PC-3 (cell line): Measurements from ENCODE around the gene C8A. TPM values are rescaled to one million over a fixed set of nuclear protein-coding genes. Genes with fewer than 3 reads are reported as not detected.

Experiments
- ATAC-seq: fragments of 200-7000 bp; cut with Tn5 transposase; 2 replicates; pipeline ENCODE4 v1.9.1; 2020; ENCODE audit warnings: mild to moderate bottlenecking, moderate library complexity
- BruUV-seq: library from RNA; stranded (reverse); fragments of 400-500 nt; replicated peaks from 2 replicates; lab custom pipeline; 2021; lab: Mats Ljungman, UMichigan
- CTCF ChIA-PET: fragments of 300-600 bp; sonication (Branson Sonifier 250); formaldehyde crosslinking; loops from one replicate; lab custom pipeline; 2022; ENCODE audit warnings: antibody characterized with exemption; lab: Charles Lee
- POLR2A ChIA-PET: fragments of 300-600 bp; sonication (Branson Sonifier 250); formaldehyde crosslinking; loops from one replicate; lab custom pipeline; 2022; ENCODE audit warnings: antibody characterized with exemption; ENCODE audit not compliant: unreplicated experiment; lab: Charles Lee
- DNase-seq: peaks from one replicate; pipeline ENCODE4 v3.0.0-alpha.2; 2015
- H2AFZ ChIP-seq: fragments of 300-600 bp; sonication (generic); 2 replicates; pipeline ENCODE4 v1.6.0; 2016; ENCODE audit warnings: antibody characterized with exemption, low read length
- H3F3A ChIP-seq: fragments of 300-600 bp; sonication (generic); one replicate; pipeline ENCODE4 v1.6.0; 2017; ENCODE audit warnings: antibody characterized with exemption, low read length, control low read depth, mild to moderate bottlenecking; ENCODE audit not compliant: unreplicated experiment
- H3K27ac ChIP-seq: fragments of 300-600 bp; sonication (generic); 2 replicates; pipeline ENCODE4 v1.5.1; 2016; ENCODE audit warnings: mild to moderate bottlenecking, low read length
- H3K27me3 ChIP-seq: fragments of 300-600 bp; sonication (generic); 2 replicates; pipeline ENCODE4 v1.6.1; 2016; ENCODE audit warnings: low read length, mixed read lengths
- H3K36me3 ChIP-seq: fragments of 300-600 bp; sonication (generic); 2 replicates; pipeline ENCODE4 v1.6.1; 2016; ENCODE audit warnings: low read depth, mixed run types, low read length, mixed read lengths
- H3K4me1 ChIP-seq: fragments of 300-600 bp; sonication (generic); 2 replicates; pipeline ENCODE4 v1.5.1; 2016; ENCODE audit warnings: low read length; ENCODE audit not compliant: insufficient read depth
- H3K4me2 ChIP-seq: fragments of 300-600 bp; sonication (generic); 2 replicates; pipeline ENCODE4 v1.6.0; 2016; ENCODE audit warnings: low read length
- H3K4me3 ChIP-seq: fragments of 300-600 bp; sonication (generic); 2 replicates; pipeline ENCODE4 v1.5.1; 2016; ENCODE audit warnings: mild to moderate bottlenecking, low read length, mixed read lengths
- H3K79me2 ChIP-seq: fragments of 300-600 bp; sonication (generic); 2 replicates; pipeline ENCODE4 v1.6.1; 2017; ENCODE audit warnings: low read length, mixed read lengths
- H3K9ac ChIP-seq: fragments of 300-600 bp; sonication (generic); 2 replicates; pipeline ENCODE4 v1.6.0; 2016; ENCODE audit warnings: mild to moderate bottlenecking, low read length
- H3K9me2 ChIP-seq: fragments of 300-600 bp; sonication (generic); replicated peaks from 2 replicates; pipeline ENCODE4 v1.6.1; 2016; ENCODE audit warnings: mixed run types, low read length, mixed read lengths
- H3K9me3 ChIP-seq: fragments of 300-600 bp; sonication (generic); 2 replicates; pipeline ENCODE4 v1.6.1; 2016; ENCODE audit warnings: low read length, mixed read lengths
- H4K20me1 ChIP-seq: fragments of 300-600 bp; sonication (generic); 2 replicates; pipeline ENCODE4 v1.6.1; 2016; ENCODE audit warnings: low read length, mixed read lengths
- CTCF ChIP-seq: fragments of 300-600 bp; sonication (generic); conservative IDR thresholded peaks from 2 replicates; pipeline ENCODE4 v1.5.1; 2017; ENCODE audit warnings: antibody characterized with exemption, low read depth, mild to moderate bottlenecking, low read length
- EZH2 ChIP-seq: fragments of 300-600 bp; sonication (generic); IDR thresholded peaks from one replicate; pipeline ENCODE4 v1.6.1; 2017; ENCODE audit warnings: antibody characterized with exemption, mild to moderate bottlenecking, low read length; ENCODE audit not compliant: unreplicated experiment
- EZH2phosphoT487 ChIP-seq: fragments of 300-600 bp; sonication (generic); IDR thresholded peaks from 2 replicates; pipeline ENCODE4 v1.6.1; 2018; ENCODE audit warnings: mild to moderate bottlenecking, antibody characterized with exemption, low read length, borderline replicate concordance
- intact Hi-C: fragments of 100-400 bp; cut with micrococcal nuclease; formaldehyde crosslinking; loops from 2 replicates; pipeline ENCODE4 v1.9.0; 2023
- total RNA-seq: library from RNA; depleted of rRNA; stranded (reverse); fragments of >200 nt; gene quantifications from 2 replicates; pipeline ENCODE4 v1.2.3, GENCODE V29; 2014

C8A gene
- total RNA-seq, 1 experiment from 2014 or later: not detected

GRCh38 chr1:56954664-56955063, 100.1 kb downstream of the C8A start:
- Histone ChIP-seq H3K9me3 (no peaks in the 10 kb centered on the region), H3K36me3 (no peaks in the 10 kb centered on the region), H3K27me3 (peaks cover 24% of the 10 kb centered on the region; the same call in 1 of the 2 replicates), H4K20me1 (no peaks in the 10 kb centered on the region), H3K4me1 (no peaks in the 10 kb centered on the region), H3K27ac (no peak overlapping the region), H3K4me3 (no peak overlapping the region), H3K9me2 (no peaks in the 10 kb centered on the region), H2AFZ (no peak overlapping the region), H3K4me2 (no peak overlapping the region), H3F3A (no peaks in the 10 kb centered on the region), H3K79me2 (no peaks in the 10 kb centered on the region), H3K9ac (no peak overlapping the region)
- TF ChIP-seq EZH2: no peak
- no peak for TF ChIP-seq EZH2phosphoT487
- TF ChIP-seq CTCF: no peak
- DNase-seq (no peak), ATAC-seq (no peak)
- no TSS peak for BruUV-seq
- intact Hi-C loops: no loop called here
- POLR2A ChIA-PET: no interaction called here
- CTCF ChIA-PET: no interaction called here

- Histone ChIP-seq H3F3A (no peaks in the 10 kb centered on the region), H3K4me1 (no peaks in the 10 kb centered on the region), H3K9me3 (no peaks in the 10 kb centered on the region), H2AFZ (no peak overlapping the region), H3K27ac (no peak overlapping the region), H3K79me2 (no peaks in the 10 kb centered on the region), H4K20me1 (no peaks in the 10 kb centered on the region), H3K4me2 (no peak overlapping the region), H3K9me2 (no peaks in the 10 kb centered on the region), H3K9ac (no peak overlapping the region), H3K27me3 (peaks cover 39% of the 10 kb centered on the region), H3K4me3 (no peak overlapping the region), H3K36me3 (no peaks in the 10 kb centered on the region)
- no peak for ATAC-seq
- CTCF ChIA-PET: no interaction called here
- no TSS peak for BruUV-seq
- intact Hi-C loops: no loop called here
- TF ChIP-seq CTCF (no peak), EZH2 (no peak), EZH2phosphoT487 (no peak)
- no peak for DNase-seq
- POLR2A ChIA-PET: no interaction called here
Observed at GRCh38 chr1:56957931-56958330, 103.3 kb downstream of the C8A start.

- POLR2A ChIA-PET: no interaction called here
- Histone ChIP-seq H3K4me1 (no peaks in the 10 kb centered on the region), H3K27me3 (peaks cover 41% of the 10 kb centered on the region), H3K79me2 (no peaks in the 10 kb centered on the region), H3K36me3 (no peaks in the 10 kb centered on the region), H4K20me1 (no peaks in the 10 kb centered on the region), H3F3A (no peaks in the 10 kb centered on the region), H2AFZ (no peak overlapping the region), H3K4me3 (no peak overlapping the region), H3K4me2 (no peak overlapping the region), H3K27ac (no peak overlapping the region), H3K9me2 (no peaks in the 10 kb centered on the region), H3K9ac (no peak overlapping the region), H3K9me3 (no peaks in the 10 kb centered on the region)
- CTCF ChIA-PET: no interaction called here
- TF ChIP-seq CTCF (no peak), EZH2 (no peak), EZH2phosphoT487 (no peak)
- DNase-seq (no peak), ATAC-seq (no peak)
- no TSS peak for BruUV-seq
- intact Hi-C loops: no loop called here
Observed at GRCh38 chr1:56958526-56958925, 103.9 kb downstream of the C8A start.
